ENCODE measurements around the gene VASN. TPM values are rescaled to one million over a fixed set of nuclear protein-coding genes. Genes with fewer than 3 reads are reported as not detected.

Gene VASN
- total and polyA plus RNA-seq, 9 of the 15 experiments (the other 6 are each of a cell fraction or from before 2014, with no cell fraction given), result 0.01 to 2.5 (median 0.41) TPM; not detected in 1

DNA sequence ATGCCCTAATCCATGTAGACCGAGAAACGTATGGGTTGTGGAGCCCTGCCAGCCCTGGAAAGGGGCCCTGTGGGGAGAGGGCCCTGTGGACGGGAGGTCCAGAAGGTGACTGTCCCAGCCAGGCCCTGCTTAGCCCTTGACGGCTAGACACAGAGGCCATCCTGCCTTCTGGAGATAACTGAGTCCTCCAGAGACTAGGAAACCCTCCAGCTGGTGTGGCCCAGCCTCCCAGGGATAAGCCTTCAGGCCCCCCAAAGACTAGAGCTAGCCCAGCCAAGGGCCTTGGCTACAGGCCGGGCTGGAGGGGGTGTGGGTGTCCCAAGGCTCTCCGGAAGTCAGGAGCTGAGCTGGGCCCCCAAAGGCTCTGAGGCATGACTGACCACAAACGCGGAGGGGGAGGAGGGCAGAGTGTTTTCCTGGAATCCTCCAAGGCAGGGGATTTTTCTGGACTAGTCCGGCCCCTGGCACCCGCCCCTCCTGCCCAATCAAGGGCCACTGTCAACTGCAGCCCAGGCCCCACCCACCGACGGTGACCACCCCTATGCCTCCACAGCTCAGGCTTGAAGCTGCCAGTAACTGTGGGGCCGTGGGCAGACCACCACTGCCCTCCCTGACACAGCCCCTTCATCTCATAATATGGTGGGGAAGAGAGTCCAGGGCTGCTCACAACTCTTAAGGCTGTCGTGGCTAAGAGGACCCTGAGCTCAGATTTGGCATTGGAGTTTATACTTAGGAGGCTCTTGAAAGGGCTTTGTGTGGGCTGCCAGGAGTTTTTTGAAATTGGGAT lies 885 bp upstream of the VASN start (continued):
- no peak for TF ChIP-seq RFX5 (IDR thresholded peaks at IDR 0.05; ENCODE audit: low read depth, low read length)
- no peak for TF ChIP-seq ATF1 (CRISPR knock-in tag; IDR thresholded peaks at IDR 0.05)
- TF ChIP-seq ATF1 (tag; IDR thresholded peaks at IDR 0.05), result no peak
- TF ChIP-seq, protein P1, sequence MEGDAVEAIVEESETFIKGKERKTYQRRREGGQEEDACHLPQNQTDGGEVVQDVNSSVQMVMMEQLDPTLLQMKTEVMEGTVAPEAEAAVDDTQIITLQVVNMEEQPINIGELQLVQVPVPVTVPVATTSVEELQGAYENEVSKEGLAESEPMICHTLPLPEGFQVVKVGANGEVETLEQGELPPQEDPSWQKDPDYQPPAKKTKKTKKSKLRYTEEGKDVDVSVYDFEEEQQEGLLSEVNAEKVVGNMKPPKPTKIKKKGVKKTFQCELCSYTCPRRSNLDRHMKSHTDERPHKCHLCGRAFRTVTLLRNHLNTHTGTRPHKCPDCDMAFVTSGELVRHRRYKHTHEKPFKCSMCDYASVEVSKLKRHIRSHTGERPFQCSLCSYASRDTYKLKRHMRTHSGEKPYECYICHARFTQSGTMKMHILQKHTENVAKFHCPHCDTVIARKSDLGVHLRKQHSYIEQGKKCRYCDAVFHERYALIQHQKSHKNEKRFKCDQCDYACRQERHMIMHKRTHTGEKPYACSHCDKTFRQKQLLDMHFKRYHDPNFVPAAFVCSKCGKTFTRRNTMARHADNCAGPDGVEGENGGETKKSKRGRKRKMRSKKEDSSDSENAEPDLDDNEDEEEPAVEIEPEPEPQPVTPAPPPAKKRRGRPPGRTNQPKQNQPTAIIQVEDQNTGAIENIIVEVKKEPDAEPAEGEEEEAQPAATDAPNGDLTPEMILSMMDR (IDR thresholded peaks at IDR 0.05 in 2 of 3, conservative IDR thresholded peaks at IDR 0.05 in 1 of 3; ENCODE audit: insufficient read depth in 2 of 3, low read depth in 1 of 3, low read length in 3 of 3), result no peak
- TF ChIP-seq ETS2 (tag; IDR thresholded peaks at IDR 0.05; ENCODE audit: borderline replicate concordance, poor library complexity, severe bottlenecking), result no peak
- no peak for TF ChIP-seq TEAD2 (tag; IDR thresholded peaks at IDR 0.05)
- no peak for TF ChIP-seq E2F5 (CRISPR knock-in tag; IDR thresholded peaks at IDR 0.05)
- TF ChIP-seq BRCA1 (IDR thresholded peaks at IDR 0.05), result no peak
- TF ChIP-seq BRCA1 (CRISPR knock-in tag; IDR thresholded peaks at IDR 0.05), result no peak
- TF ChIP-seq, protein P2, sequence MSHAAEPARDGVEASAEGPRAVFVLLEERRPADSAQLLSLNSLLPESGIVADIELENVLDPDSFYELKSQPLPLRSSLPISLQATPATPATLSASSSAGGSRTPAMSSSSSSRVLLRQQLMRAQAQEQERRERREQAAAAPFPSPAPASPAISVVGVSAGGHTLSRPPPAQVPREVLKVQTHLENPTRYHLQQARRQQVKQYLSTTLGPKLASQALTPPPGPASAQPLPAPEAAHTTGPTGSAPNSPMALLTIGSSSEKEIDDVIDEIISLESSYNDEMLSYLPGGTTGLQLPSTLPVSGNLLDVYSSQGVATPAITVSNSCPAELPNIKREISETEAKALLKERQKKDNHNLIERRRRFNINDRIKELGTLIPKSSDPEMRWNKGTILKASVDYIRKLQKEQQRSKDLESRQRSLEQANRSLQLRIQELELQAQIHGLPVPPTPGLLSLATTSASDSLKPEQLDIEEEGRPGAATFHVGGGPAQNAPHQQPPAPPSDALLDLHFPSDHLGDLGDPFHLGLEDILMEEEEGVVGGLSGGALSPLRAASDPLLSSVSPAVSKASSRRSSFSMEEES (CRISPR knock-in tag; IDR thresholded peaks at IDR 0.05), result no peak
- TF ChIP-seq HDAC1 (IDR thresholded peaks at IDR 0.05), result peak in 1 of 2 experiments; percentile 54; a peak in 2 of 4 replicates
- TF ChIP-seq, protein P3, sequence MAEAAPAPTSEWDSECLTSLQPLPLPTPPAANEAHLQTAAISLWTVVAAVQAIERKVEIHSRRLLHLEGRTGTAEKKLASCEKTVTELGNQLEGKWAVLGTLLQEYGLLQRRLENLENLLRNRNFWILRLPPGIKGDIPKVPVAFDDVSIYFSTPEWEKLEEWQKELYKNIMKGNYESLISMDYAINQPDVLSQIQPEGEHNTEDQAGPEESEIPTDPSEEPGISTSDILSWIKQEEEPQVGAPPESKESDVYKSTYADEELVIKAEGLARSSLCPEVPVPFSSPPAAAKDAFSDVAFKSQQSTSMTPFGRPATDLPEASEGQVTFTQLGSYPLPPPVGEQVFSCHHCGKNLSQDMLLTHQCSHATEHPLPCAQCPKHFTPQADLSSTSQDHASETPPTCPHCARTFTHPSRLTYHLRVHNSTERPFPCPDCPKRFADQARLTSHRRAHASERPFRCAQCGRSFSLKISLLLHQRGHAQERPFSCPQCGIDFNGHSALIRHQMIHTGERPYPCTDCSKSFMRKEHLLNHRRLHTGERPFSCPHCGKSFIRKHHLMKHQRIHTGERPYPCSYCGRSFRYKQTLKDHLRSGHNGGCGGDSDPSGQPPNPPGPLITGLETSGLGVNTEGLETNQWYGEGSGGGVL (CRISPR knock-in tag; IDR thresholded peaks at IDR 0.05), result no peak

All from K562 (cell line).